Measurements from ENCODE around the gene CRIP2.

GRCh38 chr14:105456736-105457617, 17.6 kb upstream of the CRIP2 start:
- TF ChIP-seq POLR2A (IDR thresholded peaks at IDR 0.05), result no peak
- TF ChIP-seq, protein P1, sequence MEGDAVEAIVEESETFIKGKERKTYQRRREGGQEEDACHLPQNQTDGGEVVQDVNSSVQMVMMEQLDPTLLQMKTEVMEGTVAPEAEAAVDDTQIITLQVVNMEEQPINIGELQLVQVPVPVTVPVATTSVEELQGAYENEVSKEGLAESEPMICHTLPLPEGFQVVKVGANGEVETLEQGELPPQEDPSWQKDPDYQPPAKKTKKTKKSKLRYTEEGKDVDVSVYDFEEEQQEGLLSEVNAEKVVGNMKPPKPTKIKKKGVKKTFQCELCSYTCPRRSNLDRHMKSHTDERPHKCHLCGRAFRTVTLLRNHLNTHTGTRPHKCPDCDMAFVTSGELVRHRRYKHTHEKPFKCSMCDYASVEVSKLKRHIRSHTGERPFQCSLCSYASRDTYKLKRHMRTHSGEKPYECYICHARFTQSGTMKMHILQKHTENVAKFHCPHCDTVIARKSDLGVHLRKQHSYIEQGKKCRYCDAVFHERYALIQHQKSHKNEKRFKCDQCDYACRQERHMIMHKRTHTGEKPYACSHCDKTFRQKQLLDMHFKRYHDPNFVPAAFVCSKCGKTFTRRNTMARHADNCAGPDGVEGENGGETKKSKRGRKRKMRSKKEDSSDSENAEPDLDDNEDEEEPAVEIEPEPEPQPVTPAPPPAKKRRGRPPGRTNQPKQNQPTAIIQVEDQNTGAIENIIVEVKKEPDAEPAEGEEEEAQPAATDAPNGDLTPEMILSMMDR (IDR thresholded peaks at IDR 0.05), result no peak

Data from body of pancreas (tissue), 4 donors.